GM13977 (cell line): Measurements from ENCODE around the gene SMARCC2.
"Not testable (repeated sequence)": the region's sequence is repeated elsewhere in the genome, so short reads cannot be mapped to it uniquely, and the experiment has no call there.

Experiments used
- DNase-seq: peaks from one replicate; pipeline ENCODE4 v3.0.0; 2012; ENCODE audit warnings: low spot score
- CTCF ChIP-seq: IDR thresholded peaks from 2 replicates; pipeline ENCODE4 v1.5.1; 2012; ENCODE audit warnings: mild to moderate bottlenecking, control low read depth; ENCODE audit not compliant: insufficient read depth; ENCODE audit errors: extremely low read depth, missing control alignments
- in situ Hi-C: fragments of 300-500 bp; cut with MboI; formaldehyde crosslinking; loops from one replicate; pipeline ENCODE4 v1.12.0; 2022; ENCODE audit warnings: low sequenced_read_pairs, low pct_unique_long_range_greater_than_20kb, mixed read lengths, inconsistent platforms; ENCODE audit not compliant: unreplicated experiment

The SMARCC2 gene

DNA sequence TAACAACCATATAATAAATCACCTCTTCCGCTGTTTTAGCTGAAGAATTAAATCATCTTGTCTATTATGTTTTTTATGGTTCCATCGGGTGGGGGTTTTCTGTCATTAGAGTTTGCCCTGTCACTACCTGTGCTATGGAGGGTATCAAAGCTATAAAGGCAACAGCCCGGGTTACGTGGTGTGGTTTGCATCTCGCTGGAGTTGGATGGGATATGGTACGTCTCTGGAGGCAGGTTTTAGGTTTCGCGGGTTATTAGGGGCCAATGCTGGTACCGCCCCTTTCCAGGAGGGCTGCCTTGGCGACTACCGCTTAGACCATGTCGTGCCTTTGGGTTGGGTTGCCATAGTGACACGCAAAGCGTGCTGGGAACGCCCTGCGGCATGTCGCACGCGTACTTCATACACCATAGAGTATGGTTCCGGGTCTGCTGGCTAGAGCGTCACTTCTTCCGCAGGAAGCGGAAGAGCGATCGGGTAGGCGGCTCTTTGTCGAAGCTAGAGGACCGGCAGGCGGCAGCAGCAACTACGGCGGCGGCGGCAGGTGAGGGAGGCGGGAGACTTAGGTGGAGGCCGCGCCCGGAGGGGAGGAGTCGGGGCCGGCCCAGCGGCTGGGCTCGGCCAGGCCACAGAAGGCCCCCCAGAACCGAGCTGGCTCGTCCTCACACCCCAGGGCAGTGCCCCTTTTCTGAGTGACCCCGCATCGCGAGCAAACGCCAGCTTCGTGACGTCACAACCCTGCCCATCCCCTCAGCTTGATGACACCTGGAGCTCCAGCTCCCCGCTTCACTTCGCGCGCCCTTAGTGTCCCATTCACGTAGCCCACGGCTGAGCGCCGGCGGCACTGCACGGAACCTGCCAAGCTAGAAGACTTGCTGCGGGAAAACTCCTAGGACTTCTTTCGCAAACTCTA is 71.2 kb downstream of the SMARCC2 start, which contains the start of gene ZC3H10:
Gene ZC3H10 (plus strand): TSS at position 489 of the 910 bp plus-strand sequence. CDS start 2,297 bp downstream, outside the sequence.
- DNase-seq: peak; percentile 96
- in situ Hi-C loops: no loop called here
- TF ChIP-seq CTCF: peak; percentile 55

DNA sequence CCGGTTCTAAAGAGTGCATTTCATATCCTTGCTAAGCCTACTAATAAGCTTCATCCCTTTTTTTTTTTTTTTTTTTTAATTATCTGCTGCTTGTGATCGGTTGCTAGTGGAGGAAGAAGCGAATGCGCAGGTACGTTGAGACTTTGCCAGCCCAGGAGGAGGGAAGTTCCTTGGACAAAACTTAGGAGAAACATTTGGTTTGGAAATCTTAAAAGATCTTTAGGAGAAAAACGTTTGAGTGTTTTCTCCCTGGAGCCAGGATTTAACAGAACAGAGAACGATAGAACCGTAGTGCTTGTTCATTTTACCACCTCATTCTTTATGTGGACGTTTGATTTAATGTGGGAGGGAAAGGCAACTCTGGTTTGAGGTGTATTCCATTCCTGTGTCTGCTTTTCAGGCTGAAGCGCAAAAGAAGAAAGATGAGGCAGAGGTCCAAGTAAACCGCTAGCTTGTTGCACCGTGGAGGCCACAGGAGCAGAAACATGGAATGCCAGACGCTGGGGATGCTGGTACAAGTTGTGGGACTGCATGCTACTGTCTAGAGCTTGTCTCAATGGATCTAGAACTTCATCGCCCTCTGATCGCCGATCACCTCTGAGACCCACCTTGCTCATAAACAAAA is 72.1 kb downstream of the SMARCC2 start:
- in situ Hi-C loops, DNase-seq: not testable (repeated sequence)

- DNase-seq: peak; percentile 83
- in situ Hi-C loops: no loop called here
- no peak for TF ChIP-seq CTCF
These were observed 72.8 kb downstream of the SMARCC2 start, which contains the start of gene RPL41 for GRCh38 chr12:56116267-56117081. TSS of gene RPL41 (plus strand) at chr12:56116633.

DNA sequence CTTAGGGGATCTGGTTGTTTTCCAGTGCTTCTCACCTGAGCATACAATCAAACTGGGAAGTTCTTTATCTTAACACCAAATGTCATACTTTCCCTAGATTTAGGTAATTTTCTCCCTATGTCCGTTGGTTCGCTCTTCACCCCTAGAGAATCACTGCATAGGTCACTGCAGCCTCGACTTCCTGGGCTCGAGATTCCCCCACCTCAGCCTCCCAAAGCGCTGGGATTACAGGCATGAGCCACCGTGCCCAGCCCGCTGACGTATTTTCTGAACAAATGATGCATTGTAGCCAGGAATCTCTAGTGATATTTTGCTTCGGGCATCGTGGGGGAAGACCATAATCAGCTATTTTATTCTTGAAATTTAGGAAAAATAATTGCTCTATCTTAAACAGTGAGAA is 74.0 kb downstream of the SMARCC2 start:
- in situ Hi-C loops: no loop called here
- no peak for TF ChIP-seq CTCF
- DNase-seq: no peak

- DNase-seq: no peak
- in situ Hi-C loops: no loop called here
- no peak for TF ChIP-seq CTCF
These were observed 75.2 kb downstream of the SMARCC2 start for GRCh38 chr12:56114084-56114483.
